Measurements from ENCODE around the gene YTHDF2. TPM values are rescaled to one million over a fixed set of nuclear protein-coding genes. Genes with fewer than 3 reads are reported as not detected.

Gene YTHDF2
- total RNA-seq = 44.8 and 64.5 TPM in 2 replicates

DNA sequence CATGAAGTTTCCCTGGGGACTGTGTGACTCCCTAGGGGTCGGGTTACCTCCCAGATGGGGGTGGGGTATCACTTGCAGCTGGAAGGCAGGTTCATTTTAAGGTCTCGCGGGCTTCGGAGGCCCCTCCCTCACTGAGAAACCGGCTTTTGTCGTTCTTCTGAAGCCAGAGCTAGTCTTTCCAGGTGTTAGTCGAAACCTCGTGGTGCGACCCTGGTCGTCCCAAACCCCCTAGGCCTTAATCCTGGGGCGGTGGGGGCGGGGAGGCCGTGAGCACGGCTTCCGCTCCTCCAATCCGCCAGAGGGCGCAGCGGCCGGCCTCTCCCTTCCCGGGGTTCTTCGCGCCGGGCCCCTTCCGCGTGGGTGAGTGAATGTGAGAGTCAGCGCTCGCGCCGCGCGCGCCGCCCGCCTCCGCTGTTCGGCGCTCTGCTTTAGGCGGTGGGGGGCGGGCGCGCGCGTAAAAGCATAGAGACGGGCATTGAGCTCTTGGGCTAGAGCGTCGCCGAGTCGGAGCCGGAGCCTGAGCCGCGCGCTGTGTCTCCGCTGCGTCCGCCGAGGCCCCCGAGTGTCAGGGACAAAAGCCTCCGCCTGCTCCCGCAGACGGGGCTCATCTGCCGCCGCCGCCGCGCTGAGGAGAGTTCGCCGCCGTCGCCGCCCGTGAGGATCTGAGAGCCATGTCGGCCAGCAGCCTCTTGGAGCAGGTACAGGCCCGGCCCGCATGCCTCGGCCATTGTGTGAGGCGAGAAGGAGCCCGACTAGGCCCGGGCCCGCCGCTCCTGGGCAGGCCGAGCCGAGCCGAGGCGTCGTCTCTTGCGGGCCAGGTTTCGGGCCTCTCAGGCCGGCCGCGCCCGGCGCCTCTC is at the start of gene YTHDF2:
TSS of gene YTHDF2 (plus strand) at position 491 of the 857 bp plus-strand sequence. CDS start at position 672, 181 bp downstream.

GRCh38 chr1:28811766-28812668 is 75.3 kb downstream of the YTHDF2 start, which contains the start of gene OPRD1:
Gene OPRD1, plus strand, starts transcription at chr1:28812170. Its CDS starts 214 bp downstream, at chr1:28812384.

Small RNA genes within 50 kb of the gene (small RNA-seq; reads per million reads assigned to genes)
- not detected for gene RF00422

Other genes starting within 250 kb of the YTHDF2 start
- gene RCC1, start 230.9 kb upstream of the YTHDF2 start, total RNA-seq = 27.9 and 38.3 TPM in 2 replicates
- gene TRNAU1AP, start 183.9 kb upstream of the YTHDF2 start, total RNA-seq = 25.1 and 29.2 TPM in 2 replicates
- 1.6 and 2.4 TPM in 2 replicates for gene RAB42, start 144.7 kb upstream of the YTHDF2 start, total RNA-seq
- 23.3 and 37.3 TPM in 2 replicates for gene TAF12, start 93.9 kb upstream of the YTHDF2 start, total RNA-seq
- not detected in 2 replicates for gene RNU11, start 88.3 kb upstream of the YTHDF2 start, total RNA-seq
- 10.6 and 14.7 TPM in 2 replicates for gene GMEB1, start 68.2 kb upstream of the YTHDF2 start, total RNA-seq
- gene OPRD1, start 75.2 kb downstream of the YTHDF2 start, total RNA-seq = 0.54 and 0.79 TPM in 2 replicates
- 23.2 and 39.7 TPM in 2 replicates for gene EPB41, start 177.6 kb downstream of the YTHDF2 start, total RNA-seq